T-helper 2 cell (primary cell): ENCODE measurements around the gene RRP12.
A peak's percentile ranks its signal among the peaks of the same experiment; 100 is the strongest.
"Not testable (repeated sequence)": the region's sequence is repeated elsewhere in the genome, so short reads cannot be mapped to it uniquely, and the experiment has no call there.

ENCODE experiments used
- DNase-seq, 5 experiments: peaks; one replicate each; pipeline versions ENCODE4 v3.0.0 to v3.0.0-alpha.2; 2012 to 2022

The RRP12 gene

DNA sequence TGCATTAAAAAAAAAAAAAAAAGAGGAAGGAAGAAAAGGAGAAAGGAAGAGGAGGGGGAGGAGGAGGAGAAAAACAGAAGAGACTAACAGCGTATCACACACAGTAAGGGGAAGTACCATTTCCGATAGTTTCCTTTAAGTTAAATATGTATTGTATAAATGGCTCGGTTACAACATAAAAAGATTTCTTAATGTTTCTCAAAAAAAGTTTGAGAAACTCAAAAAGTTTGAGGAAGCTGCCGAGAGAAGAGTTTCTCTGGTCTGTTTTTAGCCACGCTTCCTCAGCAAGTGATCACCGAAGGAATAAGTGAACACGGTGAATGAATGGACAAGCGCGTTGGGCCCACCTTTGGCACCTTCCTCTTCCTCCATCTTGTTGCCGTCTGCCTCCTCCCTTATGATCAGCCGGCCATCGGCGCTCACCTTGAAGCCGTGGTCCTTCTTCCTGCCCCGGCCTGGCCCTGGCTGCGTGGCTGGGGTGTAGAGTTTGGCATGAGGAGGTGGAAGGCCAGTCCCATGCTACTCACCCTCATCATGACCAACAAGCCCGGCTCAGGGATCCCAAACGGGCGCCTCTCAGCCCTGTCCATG lies 35.3 kb downstream of the RRP12 start:
- no peak for DNase-seq

DNA sequence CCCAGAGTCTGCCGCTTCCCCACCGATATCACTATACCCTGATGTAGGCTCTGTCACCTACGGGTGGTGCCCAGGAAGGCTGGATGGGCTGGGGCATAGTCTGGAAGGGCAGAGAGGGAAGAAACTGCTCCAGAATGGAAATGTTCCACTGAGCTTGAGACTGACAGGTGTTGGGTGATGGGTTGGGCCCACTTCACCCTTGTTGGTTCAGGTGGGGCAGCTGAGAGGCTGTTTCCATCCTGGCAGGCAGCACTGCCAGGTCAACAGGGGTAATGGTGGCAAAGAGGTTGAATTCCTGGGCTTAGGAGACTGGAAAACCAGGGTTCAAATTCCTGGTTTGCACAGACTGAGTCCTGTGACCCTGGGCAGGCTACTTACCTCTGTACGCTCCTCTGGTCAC lies 38.1 kb downstream of the RRP12 start:
- DNase-seq, result no peak

DNA sequence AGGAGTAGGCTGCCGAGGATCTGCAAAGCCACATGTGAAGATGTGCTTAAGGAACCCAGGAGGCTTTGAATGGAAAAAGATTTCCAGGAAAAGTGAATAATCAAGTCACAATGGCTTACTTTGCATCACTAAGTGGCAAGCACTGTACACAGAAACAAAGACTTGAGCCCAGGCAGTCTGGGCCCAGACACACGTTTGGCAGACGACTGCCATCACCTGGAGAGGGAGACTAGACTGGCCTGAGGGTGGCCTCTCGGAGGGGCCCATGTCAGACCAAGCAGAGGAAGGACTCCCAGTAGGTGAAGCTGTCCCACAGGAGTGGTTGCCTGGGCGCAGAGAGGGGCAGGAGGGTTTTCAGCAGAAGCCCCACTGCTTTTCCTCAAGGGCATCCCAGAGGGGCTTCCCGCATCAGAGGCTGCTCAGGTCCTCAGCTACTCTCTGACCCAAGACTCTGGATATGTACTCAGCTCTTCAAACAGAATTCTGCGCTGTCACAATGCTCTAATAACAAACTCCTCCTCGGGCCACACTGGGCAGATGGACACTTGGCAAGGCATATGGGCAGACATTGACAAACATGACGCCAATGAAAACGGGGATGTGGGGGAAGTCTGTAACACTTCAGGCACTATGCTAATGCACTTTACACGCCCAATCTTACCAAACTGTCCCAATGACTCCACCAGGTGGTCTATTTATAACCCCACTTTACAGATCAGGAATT lies 38.7 kb downstream of the RRP12 start:
- DNase-seq, result no peak

DNA sequence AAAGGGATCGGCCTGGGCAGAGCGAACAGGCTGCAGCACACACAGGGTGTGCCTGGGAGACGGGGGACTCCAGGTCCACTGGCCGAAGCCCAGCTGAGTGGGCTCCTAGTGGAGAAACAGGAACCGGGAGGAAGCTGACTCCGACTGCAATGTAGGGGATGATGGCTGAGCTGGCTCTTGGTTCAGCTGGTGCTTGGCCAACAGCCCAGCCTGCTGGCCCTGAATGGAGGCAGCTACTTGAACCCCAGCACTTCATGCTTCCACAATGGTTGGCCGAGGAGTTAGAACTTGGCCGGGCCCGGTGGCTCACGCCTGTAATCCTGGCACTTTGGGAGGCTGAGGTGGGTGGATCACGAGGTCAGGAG lies 39.6 kb downstream of the RRP12 start:
- DNase-seq, result no peak

DNA sequence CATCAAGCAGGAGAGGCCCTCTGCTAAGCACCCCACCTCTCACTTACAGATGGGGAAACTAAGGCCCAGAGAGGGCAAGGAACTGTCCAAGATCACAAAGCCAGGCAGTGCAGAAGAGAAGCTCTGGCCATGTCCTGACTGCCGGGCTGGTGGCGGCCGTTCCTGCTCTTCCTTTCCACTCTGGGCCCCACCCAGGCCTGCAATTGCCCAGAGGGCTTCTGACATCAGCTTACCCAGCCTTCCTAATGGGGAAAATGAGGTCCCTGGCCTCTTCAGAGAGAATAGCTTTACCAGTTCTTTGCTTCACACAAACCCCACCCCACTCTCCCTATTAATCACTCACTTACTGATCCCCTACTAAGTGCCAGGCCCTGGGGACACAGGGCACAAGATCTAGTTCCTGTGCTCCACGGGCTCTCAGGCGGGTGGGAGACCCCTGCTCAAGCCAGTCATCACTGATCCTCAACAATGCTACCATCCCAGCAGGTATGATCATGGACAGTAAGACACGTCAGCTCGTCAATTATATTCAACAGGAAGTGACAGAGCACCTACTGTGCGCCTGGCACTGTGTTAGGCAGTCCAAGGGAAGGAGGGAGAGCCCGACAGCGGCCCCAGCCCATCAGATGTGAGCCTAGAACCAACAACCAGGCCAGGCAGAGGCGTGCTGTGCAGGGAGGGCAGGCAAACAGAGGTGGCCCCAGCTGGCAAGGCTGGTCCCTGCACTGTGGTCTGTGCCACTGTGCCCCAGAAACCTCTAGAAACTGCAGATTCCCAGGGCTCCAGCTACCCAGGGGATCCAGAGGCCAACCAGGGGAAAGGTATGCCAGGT lies 40.2 kb downstream of the RRP12 start:
- no peak for DNase-seq

DNA sequence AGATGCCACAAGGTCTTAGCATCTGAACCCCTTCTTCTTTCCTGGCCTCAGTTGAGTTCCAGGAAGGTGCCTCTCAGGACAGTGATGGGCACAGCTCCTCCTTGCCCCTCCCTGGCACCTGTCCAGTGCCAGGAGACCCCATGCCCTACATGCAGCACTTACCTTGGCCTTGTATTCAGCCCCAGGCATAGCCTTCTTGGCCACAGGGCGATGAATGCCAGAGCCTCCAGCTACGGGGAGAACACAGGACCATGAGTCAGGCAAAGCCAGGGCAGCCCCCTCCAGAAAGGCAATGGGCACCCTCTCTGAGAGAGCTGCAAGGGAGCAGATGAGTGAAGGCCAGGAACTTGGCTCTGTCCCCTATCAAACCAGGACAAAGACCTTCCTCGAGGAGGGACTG lies 42.4 kb downstream of the RRP12 start:
- no peak for DNase-seq

DNA sequence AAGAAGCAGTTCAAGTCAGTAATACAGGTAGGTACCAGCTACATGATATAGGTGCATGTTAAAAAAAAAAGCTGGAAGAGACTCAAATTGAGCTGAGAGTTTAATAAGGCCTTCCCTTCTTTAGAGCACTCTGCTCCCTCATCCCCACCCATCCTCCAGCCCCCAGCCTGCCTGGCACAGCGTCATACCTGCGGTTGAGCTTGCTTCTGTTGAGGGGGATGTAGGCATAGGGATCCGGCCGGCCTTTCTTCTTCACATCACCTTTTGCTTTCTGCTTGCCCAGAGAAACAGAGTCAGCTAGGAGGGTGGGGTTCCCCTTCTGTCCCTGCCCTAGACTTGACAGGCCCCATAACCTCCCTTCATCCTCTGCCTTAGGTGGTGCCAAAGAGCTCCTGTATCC lies 42.8 kb downstream of the RRP12 start:
- no peak for DNase-seq

DNA sequence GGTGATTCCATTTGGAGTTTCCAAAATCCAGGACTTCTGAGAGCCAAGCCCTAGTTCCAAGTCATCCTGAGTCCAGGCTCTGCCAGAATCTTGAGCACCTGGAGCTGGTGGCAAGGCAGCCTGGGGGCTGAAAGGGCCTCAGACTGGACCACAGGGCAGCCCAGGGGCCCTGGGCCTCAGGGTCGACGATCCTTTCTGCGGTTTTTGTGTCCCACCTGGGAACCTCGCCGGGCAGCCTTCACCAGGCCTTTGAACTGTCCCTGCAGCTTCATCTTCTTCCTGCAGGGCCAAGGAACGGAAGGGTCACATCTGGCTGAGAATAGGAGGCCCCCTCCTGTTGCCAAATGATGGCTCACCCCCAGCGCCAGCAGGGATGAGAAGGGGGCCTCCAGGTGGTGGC lies 44.2 kb downstream of the RRP12 start:
- no peak for DNase-seq

DNA sequence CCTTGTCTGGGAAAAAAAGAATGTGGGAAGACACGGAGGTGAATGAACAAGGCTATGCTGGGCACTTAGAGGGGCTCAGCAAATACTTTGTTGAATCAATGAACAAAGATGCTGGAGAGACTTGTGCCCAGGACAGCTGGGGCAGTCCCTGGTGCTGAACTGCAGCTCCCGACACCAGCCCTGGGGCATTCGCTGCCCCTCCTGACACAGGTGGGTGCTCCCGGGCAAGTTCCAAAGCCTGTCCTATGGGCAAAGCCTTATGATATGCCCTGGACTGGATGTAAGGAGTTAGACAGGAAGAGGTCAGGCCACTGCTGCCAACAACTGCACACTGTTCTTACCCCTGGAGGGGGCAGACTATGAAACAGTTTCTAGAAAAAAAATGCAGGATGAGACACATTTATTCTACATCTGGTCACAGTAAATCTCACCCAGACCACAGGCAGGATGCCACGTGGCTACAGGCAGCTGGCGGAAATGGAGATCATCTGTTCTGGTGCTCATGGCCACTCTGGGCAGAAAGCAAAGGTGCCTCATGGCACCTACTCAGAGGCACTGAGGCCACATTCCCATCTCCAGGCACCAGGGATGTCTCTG lies 44.7 kb downstream of the RRP12 start:
- peak in 1 of 5 experiments; percentile 50 for DNase-seq

DNA sequence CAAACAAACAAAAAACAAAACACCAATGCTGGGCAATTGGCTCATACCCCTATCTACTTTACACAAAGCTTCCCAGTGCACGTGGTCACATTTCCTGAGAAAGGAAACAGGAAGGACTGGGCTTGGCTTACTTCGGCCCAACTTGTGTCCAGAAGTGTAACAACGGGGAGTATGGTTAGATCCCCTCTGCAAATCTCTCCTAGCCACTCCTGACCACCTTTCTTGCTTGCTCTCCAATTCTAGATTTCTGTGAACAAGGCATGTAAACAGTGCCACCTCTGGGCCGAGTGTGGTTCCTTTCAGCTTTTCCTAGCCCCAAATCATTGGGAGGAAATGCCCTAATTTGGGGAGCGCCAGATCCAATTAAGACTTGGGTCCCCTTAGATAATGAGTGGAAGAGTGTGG lies 45.6 kb downstream of the RRP12 start:
- DNase-seq, result peak in 1 of 5 experiments; percentile 27

DNA sequence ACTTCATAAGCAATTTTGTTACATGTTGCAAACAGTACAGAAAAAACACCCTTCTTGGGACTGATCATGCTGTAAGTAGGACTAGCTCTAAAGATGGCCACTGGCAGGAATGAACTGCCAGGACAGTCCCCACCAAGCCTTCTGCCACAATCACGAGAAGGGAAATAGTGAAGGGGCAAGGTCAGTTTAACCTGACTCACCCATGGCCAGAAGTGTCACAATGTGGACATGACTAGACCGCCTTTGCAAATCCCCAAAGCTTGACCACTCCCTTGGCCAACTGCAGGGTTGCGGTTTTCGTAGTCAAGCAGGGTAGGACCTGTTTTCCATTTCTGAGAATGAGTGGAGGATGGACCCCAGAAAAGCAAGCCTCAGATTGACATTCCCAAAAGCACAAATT lies 47.2 kb downstream of the RRP12 start:
- no peak for DNase-seq

DNA sequence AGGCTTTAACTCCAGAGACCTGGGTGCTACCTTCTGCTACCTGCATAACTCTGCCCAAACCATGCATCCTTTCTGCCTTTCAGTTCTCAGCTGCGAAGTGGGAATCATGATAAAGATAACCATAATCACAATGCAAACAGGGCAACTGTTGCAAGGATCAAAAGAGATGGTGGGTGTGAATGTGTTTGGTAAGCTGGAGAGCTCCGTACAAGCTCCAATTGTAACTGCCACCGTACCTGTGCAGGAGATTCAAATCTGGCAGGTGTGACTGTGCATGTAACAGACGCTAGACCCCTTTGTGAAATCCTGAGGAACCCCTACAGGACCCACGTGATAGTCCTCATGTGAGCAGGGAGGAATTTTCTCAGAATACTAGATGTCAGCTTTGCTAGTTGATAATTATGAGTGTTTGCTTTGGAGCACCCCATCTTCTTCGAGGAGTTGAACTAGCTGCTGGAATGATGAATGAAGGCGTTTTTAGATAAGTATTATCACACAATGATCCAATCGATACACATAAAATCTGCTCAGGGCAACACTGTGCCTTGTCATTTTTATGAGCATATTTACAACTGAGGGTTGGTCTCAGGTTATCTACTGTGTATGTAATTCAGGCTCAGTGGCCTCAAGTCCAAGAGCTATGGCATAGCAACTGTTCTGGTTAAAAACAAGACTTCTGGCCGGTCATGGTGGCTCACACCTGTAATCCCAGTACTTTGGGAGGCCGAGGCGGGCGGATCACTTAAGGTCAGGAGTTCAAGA lies 51.2 kb downstream of the RRP12 start:
- no peak for DNase-seq

DNA sequence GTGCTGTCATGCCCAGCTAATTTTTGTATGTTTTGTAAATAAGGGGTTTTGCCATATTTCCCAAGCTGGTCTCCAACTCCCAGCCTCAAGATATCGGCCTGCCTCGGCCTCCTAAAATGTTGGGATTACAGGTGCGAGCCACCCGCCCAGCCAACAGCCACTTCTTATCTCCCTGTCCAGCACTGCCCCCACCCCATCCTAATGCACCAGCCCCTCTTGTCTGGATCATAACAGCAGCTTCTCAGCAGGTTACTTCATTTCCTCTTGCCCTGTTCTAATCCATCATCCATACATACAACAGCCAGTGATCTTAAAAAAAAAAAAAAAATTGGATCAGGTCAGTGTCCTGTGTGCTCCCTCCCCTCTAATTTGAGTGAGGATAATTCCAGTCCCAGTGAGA lies 53.8 kb downstream of the RRP12 start:
- no peak for DNase-seq

DNA sequence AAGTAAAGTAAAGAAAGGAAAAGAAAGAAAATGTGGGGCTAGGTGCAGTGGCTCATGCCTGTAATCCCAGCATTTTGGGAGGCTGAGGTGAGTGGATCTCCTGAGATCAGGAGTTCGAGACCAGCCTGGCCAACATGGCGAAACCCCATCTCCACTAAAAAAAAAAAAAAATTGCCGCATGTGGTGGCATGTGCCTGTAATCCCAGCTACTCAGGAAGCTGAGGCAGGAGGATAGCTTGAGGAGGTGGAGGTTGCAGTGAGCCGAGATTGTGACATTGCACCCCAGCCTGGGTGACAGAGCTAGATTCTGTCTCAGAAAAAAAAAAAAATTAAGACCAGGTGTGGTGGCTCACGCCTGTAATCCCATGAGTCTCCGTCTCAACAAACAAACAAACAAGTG lies 57.5 kb downstream of the RRP12 start:
- not testable (repeated sequence) for DNase-seq

DNA sequence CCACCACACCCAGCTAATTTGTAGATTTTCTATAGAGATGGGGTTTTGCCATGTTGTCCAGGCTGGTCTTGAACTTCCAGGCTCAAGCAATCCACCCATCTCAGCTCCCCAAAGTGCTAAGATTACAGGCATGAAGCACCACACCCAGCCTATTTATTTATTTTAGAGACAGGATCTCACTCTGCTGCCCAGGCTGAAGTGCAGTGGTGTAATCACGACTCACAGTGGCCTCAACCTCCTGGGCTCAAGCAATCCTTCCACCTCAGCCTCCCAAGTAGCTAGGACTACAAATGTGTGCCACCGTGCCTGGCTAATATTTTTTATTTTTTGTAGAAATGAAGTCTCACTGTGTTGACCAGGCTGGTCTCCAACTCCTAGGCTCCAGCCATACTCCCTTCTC lies 59.7 kb downstream of the RRP12 start:
- DNase-seq, result no peak

DNA sequence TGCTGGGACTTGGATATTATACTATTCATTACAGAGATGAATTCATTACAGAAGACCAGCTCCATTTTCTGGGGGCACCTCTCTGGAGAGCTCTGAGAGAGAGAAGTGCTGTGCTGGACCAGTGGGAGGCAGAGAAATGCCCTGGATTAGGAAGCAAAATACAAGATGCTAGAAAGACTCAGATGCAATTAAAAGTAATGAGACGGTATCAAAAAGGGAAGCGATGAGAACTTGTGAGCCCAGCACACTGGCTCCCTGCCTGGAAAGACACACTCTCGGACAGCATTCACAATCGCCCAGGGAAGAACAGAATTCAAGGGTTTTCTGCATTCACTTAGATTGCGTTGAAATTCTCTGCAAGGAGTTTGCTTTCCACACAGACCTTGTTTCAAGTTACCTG lies 63.1 kb downstream of the RRP12 start:
- no peak for DNase-seq

DNA sequence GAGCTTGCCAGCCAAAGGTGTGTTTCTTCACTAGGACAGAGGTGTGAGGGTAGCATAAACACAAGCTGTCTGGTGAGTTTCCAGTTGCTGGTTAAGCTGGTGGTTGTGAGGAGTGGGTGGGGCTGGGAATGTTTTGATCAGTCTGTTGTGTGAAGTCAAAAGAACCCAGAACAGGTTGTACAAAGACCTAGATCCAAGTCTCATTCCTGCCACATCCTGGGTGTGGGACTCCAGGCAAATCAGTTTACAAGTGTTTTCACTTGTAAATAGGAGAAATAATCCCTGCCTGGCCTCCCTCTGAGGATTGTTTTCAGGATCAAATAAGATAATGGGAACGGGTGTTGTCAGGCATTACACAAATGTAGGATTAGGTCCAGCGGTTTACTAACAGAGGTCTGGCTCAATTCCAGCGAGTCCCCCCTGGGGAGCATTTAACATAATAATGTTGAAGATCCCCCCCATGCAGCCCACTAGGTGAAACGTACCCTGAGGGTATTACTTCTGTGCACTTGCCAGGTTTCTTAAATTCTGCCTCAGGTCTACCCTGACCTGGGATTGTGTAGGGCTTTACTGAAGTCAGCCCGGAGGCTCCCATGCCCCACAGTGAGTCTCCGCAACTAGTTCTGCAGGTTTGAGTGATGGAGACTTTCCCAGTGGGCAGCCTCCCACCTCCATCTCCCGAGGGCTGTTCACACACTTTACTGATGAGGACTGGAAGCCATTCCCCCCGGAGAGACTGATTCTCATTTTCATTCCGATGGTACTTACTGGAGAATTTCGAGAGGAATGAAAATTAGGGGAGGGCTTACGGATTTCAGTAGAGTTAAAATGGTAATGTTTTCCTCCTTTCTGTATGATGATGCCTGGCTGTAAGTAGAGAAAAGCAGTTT lies 64.0 kb downstream of the RRP12 start:
- no peak for DNase-seq

DNA sequence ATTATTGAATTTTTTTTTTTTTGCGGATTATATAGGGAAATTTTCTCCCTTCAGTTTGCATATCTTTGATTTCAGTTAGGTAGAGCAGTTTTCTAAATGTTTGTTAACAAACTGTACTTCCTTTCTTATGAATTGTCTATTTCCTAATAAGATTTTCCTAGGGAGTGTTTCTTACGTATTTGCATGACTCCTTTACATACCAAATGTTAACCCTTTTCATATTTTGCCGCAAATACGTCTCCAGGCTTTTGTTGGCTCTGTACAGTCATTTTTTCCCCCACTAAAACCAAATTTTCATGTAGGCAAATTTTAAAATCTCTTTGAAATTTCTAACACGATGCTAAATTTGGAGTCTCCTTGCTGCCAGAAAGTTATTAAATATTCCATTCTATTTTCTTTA lies 64.7 kb downstream of the RRP12 start:
- no peak for DNase-seq

DNA sequence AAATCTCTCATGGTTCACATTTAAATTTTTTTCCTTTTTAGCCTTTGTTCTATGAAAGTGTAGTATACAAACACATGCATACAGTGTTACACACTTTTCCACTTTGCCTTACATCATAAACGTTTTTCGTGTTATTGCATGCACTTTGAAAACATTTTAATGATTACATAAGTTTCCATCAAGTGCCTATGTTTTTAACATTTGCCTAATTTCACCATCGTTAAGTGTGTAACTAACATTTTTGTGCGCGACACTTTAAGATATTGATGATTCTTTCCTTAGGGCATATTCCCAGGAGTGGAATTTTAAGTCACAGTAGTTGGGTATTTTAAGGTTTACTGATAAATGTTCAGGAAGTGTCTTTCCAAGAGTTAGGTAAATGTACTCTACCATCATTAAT lies 65.1 kb downstream of the RRP12 start:
- DNase-seq, result no peak

DNA sequence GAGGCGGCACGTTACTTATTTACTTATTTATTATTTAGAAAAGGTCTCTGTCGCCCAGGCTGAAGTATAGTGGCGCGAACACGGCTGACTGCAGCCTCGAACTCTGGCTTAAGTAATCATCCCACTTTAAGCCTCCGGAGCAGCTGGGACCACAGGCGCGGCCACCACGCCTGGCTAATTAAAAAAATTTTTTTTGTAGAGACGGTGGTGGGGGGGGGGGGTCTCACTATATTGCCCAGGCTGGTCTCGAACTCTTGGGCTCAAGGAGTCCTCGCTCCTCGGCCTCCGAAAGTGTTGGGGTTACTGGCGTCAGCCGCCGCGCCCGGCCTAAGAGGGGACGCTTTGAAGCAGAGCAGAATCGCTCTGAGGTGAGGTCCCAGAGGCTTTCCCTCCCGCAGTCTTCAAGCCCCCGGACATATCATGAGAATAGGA lies 65.9 kb downstream of the RRP12 start:
- no peak for DNase-seq

DNA sequence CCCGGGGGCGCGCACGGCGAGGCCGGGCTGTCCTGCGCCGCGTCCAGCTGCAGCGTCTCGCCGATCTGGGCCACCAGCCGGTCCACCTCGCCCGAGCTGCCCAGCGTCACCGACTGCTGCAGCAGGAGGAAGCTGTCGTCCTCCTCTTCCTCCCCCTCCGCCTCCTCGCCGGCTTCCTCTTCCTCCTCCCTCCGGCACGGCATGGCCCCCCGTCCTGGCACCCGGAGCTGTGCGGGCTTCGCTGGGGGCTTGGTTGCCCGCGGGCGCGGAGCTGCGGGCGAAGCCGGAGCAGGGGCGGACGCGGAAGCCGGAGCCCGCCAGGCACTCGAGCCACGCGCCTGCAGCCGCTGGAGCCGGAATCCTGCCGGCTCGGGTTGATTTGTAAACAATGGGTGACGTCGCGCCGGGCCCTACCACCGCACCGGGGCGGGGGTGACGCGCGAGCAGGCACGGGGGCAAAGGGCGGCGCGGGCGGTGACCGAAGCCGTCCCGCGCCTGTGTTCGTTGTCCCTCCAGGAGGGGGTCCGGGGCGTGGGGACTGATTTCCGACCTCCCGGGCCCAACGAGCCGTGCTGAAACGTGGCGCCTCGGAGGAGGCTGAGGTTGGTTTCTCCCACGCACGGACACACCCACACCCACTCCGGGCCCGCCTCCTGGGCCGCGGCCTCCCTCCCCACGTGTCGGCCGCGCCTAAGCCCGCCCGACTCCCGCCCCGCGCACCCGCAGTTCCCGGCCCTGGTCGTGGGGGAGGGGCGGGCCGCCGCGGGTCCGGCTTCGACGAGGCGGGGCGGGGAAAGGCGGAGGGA lies 66.6 kb downstream of the RRP12 start, which contains the start of gene FRAT2:
Gene FRAT2, minus strand, starts transcription at position 360 of the 806 bp plus-strand sequence. Its CDS starts 157 bp downstream, at position 203.
- DNase-seq, result peak; percentile 73 to 93 (median 83)
